GM12875 (cell line): Measurements from ENCODE around the gene FBXO46.
"Not testable (repeated sequence)": the region's sequence is repeated elsewhere in the genome, so short reads cannot be mapped to it uniquely, and the experiment has no call there.

Source experiments
- H3K4me3 ChIP-seq: one replicate; pipeline ENCODE4 v1.5.1; 2011; ENCODE audit warnings: low read depth, low read length, control low read depth
- TF ChIP-seq, protein P1 (sequence below): IDR thresholded peaks from 2 replicates; pipeline ENCODE4 v1.5.1; 2011; ENCODE audit warnings: low read depth, mild to moderate bottlenecking, control low read depth, inconsistent platforms, low read length, moderate library complexity, borderline replicate concordance; ENCODE audit not compliant: insufficient read depth

The FBXO46 gene

DNA sequence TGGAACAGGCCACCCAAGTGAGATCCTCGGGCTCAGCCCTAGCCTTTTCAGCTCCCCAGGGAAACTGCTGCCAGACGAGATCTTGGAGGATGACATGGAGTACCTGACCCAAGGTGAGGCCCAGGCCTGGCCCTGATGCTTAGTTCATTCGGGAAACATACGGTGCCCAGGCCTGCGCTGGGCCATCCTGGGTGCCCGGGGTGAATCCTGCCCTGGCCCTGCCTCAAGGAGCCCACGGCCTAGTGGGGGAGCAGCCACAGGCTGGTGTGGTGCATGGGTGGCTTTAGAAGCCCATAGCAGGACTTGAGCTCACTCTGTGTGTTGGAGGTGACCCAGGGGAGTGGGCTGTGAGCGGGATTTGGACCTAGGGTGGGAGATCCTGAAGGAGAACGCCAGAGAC, 28.2 kb upstream of the FBXO46 start:
- TF ChIP-seq, protein P1, sequence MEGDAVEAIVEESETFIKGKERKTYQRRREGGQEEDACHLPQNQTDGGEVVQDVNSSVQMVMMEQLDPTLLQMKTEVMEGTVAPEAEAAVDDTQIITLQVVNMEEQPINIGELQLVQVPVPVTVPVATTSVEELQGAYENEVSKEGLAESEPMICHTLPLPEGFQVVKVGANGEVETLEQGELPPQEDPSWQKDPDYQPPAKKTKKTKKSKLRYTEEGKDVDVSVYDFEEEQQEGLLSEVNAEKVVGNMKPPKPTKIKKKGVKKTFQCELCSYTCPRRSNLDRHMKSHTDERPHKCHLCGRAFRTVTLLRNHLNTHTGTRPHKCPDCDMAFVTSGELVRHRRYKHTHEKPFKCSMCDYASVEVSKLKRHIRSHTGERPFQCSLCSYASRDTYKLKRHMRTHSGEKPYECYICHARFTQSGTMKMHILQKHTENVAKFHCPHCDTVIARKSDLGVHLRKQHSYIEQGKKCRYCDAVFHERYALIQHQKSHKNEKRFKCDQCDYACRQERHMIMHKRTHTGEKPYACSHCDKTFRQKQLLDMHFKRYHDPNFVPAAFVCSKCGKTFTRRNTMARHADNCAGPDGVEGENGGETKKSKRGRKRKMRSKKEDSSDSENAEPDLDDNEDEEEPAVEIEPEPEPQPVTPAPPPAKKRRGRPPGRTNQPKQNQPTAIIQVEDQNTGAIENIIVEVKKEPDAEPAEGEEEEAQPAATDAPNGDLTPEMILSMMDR, result no peak
- H3K4me3 ChIP-seq, result no peak overlapping the region

DNA sequence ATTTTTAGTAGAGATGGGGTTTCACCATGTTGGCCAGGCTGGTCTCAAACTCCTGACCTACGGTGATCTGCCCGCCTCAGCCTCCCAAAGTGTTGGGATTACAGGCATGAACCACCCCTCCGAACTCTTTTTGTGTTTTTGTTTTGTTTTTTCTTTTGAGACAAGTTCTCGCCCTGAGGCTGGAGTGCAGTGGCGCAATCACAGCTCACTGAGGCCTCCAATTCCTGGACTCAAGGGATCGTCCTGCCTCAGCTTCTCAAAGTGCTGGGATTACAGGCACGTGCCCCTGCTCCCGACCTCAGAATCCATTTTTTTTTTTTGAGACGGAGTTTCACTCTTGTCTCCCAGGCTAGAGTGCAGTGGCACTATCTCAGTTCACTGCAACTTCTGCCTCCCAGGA, 27.0 kb upstream of the FBXO46 start:
- no peak overlapping the region for H3K4me3 ChIP-seq
- TF ChIP-seq, protein P1, result no peak

DNA sequence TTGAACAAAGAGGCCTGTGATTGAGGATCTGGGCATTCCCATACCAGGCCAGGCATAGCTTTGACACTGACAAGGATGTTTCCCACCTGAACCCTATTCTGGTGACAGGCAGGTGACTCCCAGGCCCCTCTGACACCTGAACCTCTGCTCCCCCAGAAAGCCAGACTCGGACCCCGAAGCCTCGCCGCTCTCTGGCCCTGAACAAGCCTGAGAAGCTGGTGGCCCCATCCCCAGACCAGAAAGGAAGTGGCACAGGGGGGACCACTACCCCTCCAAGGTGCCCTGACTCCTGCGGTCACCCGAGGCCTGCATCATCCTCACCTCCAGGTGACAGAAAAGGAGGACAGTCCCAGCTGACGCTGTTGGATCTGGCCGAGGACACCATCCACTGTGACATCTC, 23.6 kb upstream of the FBXO46 start:
- H3K4me3 ChIP-seq, result no peak overlapping the region
- TF ChIP-seq, protein P1, result no peak

DNA sequence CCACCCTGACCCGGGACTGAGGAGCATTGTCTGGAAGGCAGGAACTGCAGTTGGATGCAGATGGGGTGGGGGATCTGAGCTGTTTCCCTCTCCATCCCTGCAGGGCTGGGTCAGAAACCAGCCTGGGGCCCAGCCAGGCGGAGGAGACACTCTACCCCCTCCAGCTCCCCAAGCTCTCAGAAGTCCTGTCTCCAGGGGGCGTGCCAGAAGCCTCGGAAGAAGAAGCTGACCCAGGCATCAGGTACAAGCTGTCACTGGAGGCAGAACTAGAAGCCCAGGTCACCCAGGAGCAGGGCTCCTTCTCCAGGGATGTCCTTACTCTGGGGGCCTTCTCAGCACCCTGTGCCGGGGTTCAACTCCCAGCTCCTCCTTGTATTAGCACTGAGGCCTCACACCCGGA, 22.9 kb upstream of the FBXO46 start:
- TF ChIP-seq, protein P1, result peak; percentile 22; the same call in 1 of the 2 replicates

DNA sequence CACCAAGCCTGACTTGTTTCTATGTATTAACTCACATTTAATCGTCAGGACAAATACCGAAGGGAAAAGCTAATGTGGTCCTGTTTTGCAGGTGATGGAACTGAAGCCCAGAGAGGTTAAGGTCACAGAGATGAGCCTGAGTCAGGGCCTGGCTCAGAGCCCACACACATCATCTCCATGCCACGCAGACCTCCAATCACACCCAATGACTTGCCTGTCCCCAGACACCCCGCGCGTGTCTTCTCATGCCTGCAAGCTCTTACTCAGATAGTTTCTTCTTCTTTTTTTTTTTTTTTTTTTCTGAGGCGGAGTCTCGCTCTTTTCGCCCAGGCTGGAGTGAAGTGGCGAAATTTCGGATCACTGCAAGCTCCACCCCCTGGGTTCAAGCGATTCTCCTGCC, 21.9 kb upstream of the FBXO46 start:
- TF ChIP-seq, protein P1, result no peak
- no peak overlapping the region for H3K4me3 ChIP-seq

More for the DNA sequence above, 22.9 kb upstream of the FBXO46 start:
- H3K4me3 ChIP-seq, result no peak overlapping the region

DNA sequence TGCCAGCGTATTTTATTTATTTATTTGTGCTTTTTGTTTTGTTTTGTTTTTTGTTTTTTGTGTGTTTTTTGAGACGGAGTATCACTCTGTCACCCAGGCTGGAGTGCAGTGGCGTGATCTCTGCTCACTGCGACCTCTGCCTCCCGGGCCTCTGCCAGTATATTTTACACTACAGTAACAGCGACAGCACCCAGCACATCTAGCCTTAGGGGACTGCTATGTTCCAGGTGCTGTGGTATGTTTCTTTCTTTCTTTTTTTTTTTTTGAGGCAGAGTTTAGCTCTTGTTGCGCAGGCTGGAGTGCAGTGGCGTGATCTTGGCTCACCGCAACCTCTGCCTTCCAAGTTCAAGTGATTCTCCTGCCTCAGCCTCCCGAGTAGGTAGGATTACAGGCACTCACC, 20.8 kb upstream of the FBXO46 start:
- not testable (repeated sequence) for H3K4me3 ChIP-seq

DNA sequence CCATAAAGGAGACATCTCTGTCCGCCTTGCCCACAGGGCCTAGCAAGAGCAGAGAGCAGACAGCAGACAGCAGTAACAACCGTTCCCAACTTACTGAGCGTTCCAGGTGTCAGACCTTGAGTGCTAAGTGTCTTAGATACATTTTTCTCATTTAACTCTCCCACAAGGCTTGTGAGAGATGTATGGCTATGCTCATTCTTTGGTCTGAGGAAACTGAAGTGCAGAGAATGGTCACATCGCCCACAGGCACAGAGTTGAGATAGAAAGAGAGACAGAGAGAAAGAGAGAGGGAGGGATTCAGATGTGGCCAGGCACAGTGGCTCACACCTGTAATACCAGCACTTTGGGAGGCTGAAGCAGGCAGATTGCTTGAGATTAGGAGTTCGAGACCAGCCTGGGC, 16.8 kb upstream of the FBXO46 start:
- TF ChIP-seq, protein P1, result no peak
- no peak overlapping the region for H3K4me3 ChIP-seq

DNA sequence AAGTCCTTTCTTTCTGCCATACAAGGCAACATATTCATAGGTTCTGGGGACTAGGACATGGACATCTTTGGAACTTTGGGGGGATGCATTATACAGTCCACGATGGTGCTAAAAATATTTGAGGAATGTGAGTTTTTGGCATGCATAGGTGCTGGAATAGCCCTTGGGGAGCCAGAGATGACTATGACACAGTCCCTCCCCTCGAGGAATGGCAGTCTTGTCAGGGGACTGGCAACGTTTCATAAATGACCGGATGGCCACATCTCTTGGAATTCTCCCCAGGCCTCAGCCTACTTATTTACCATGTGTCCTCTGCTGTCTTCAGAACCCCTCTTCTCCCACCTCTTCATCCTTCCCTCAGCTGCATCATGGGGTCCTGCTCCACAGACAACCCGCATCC, 16.2 kb upstream of the FBXO46 start:
- no peak overlapping the region for H3K4me3 ChIP-seq
- TF ChIP-seq, protein P1, result no peak
